ENCODE results near the gene TMC4.
A peak's percentile ranks its signal among the peaks of the same experiment; 100 is the strongest.

TMC4 gene

GRCh38 chr19:54127688-54128440 is 45.1 kb downstream of the TMC4 start:
- DNase-seq, result no peak

- DNase-seq, result no peak
Measured at GRCh38 chr19:54125713-54126112, 47.2 kb downstream of the TMC4 start.

- DNase-seq, result no peak
Measured at GRCh38 chr19:54124393-54124792, 48.6 kb downstream of the TMC4 start.

- no peak for DNase-seq
Measured at GRCh38 chr19:54123682-54124081, 49.3 kb downstream of the TMC4 start.

GRCh38 chr19:54121259-54121658 is 51.7 kb downstream of the TMC4 start:
- DNase-seq, result no peak

- DNase-seq, result peak; percentile 43 to 92
Measured at GRCh38 chr19:54115109-54116063, 57.6 kb downstream of the TMC4 start, which contains the start of the genes PRPF31 and TFPT. TSS of gene PRPF31 (plus strand) at chr19:54115754. CDS start at chr19:54118279, 2,525 bp downstream. TSS of gene TFPT (minus strand) at chr19:54115657. CDS start at chr19:54115269, 388 bp downstream.

GRCh38 chr19:54114340-54115108 is 58.4 kb downstream of the TMC4 start:
- DNase-seq, result no peak

Measured in cerebellar nuclear complex (tissue), 1 donor.